GM19193 (cell line): ENCODE results near the gene ARAP1.

Source experiments
- POLR2A ChIP-seq: IDR thresholded peaks from 4 replicates; pipeline ENCODE4 v1.6.1; 2011; ENCODE audit not compliant: insufficient read depth, insufficient read length; ENCODE audit errors: extremely low read depth

Gene ARAP1

DNA sequence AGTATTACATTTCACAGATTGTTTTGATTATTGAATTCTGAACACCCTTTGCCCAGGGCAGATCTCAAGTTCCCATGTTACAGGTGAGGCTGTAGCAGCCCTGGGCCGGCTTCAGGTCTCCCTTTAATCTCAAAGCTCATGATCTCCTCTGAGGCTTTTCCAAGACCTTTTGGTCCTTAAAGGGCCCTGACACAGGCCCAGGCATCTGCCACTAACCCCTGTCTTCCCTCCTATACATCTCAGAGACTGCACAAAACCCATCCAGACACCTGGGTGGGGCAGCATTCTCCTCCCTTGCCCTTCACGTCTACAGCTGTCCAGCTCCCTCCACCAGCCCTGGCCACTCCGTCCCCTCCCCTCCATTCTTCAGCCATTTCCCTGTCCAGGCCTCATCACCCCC lies 115.8 kb downstream of the ARAP1 start:
- no peak for TF ChIP-seq POLR2A

DNA sequence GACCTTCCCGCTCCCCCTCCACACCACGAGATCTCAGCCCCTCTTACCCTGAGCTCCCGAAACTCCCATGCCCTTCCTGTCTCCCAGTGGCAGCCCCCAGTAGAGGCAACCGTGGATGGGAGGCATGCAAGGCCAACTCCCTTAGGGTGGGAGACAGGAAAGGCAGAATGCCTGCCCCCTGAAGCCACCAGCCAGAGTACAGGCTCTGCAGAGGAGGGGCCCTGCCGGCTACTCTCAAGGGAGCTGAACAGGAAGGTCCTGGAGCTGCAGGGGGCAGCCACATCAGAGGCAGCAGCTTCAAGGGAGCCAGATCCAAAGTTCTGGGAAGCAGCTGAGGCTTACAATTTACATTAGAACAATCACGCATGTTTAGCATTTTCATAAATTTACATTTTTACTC lies 116.3 kb downstream of the ARAP1 start:
- TF ChIP-seq POLR2A = no peak

DNA sequence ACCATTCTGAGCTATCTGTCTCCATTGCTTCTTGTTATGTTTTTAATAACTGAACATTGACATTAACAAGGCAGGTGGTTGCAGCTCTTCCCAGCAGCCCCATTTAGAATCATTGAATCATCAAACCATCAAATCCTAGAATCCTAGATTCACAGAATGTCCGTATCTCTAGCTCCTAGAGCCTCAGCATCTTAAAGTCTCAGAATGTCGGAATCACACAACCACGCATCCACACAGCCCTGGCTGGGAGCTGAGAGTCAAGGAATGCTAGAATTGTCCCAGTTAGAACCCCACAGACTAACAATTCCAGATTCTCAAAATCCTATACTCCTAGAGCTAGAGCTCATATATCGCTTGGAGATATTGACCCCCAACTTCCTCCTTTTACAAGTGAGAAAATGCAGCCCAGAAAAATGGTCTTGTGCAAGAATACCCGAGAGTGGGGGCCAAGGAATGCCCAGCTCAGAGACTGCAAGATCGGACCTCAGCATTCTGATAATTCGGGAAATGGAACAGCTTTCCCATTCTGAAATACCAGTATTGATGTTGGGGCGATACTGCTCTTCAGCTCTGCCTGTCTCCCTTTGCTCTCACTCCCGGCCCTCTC lies 116.8 kb downstream of the ARAP1 start:
- no peak for TF ChIP-seq POLR2A
